Transverse colon (tissue), 4 donors: ENCODE data around the gene JCHAIN. TPM values are rescaled to one million over a fixed set of nuclear protein-coding genes. Genes with fewer than 3 reads are reported as not detected.
A peak's percentile ranks its signal among the peaks of the same experiment; 100 is the strongest.
"Not testable (repeated sequence)": the region's sequence is repeated elsewhere in the genome, so short reads cannot be mapped to it uniquely, and the experiment has no call there.

Source experiments
- DNase-seq: peaks from one replicate; pipeline ENCODE4 v3.0.0-alpha.2; 2019
- H3K27ac ChIP-seq, 4 donors: fragments of 200-600 bp; sonication (generic); 2 replicates each; pipeline ENCODE4 v1.5.1; 2016 to 2018; ENCODE audit warnings: inconsistent platforms in 4 of 4
- H3K27me3 ChIP-seq: fragments of 200-600 bp; sonication (generic); 2 replicates; pipeline ENCODE4 v1.5.1; 2017; ENCODE audit warnings: inconsistent platforms
- H3K36me3 ChIP-seq, 4 donors: fragments of 200-600 bp; sonication (generic); 2 replicates each; pipeline ENCODE4 v1.5.1; 2017 to 2019; ENCODE audit warnings: inconsistent platforms in 4 of 4
- H3K4me1 ChIP-seq, 4 donors: fragments of 200-600 bp; sonication (generic); 2 replicates each; pipeline ENCODE4 v1.5.1; 2017 to 2020; ENCODE audit warnings: inconsistent platforms in 4 of 4
- H3K4me3 ChIP-seq, 4 donors: fragments of 200-600 bp; sonication (generic); 1 replicate in 1 of 4; 2 replicates in 3 of 4; pipeline versions ENCODE4 v1.5.1 to v1.6.1; 2017 to 2019; ENCODE audit warnings: inconsistent platforms in 4 of 4
- H3K9me3 ChIP-seq, 2 donors: fragments of 200-600 bp; sonication (generic); 2 replicates each; pipeline ENCODE4 v1.5.1; 2017 to 2019; ENCODE audit warnings: inconsistent platforms in 2 of 2
- CTCF ChIP-seq, 5 experiments: fragments of 200-600 bp in 3 of 5; fragments of 450-650 bp in 2 of 5; sonication (generic) in 3 of 5; IDR thresholded peaks; 1 replicate in 2 of 5; 2 replicates in 3 of 5; pipeline ENCODE4 v1.5.1; 2016 to 2017; ENCODE audit warnings: antibody characterized with exemption in 5 of 5, inconsistent platforms in 3 of 5, mild to moderate bottlenecking in 2 of 5, moderate library complexity in 1 of 5
- EP300 ChIP-seq: sonication (generic); formaldehyde crosslinking; IDR thresholded peaks from one replicate; pipeline ENCODE4 v1.6.1; 2017; ENCODE audit warnings: antibody characterized with exemption, low read depth
- POLR2A ChIP-seq: fragments of 450-650 bp; IDR thresholded peaks from one replicate; pipeline ENCODE4 v1.6.1; 2016; ENCODE audit warnings: antibody characterized with exemption, mild to moderate bottlenecking, moderate library complexity
- POLR2AphosphoS5 ChIP-seq, 3 donors: sonication (generic); formaldehyde crosslinking; IDR thresholded peaks; one replicate each; pipeline ENCODE4 v1.6.1; 2016; ENCODE audit warnings: antibody characterized with exemption in 3 of 3
- WGBS, 2 donors: methylation state at CpG; one replicate each; pipeline ENCODE4 v1.1.5; 2018; ENCODE audit warnings: low coverage in 1 of 2; 5-methylcytosine and 5-hydroxymethylcytosine counted together
- in situ Hi-C, 4 donors: fragments of 200-750 bp; cut with MboI; loops; one replicate each; pipeline versions ENCODE4 v1.15.0 to v1.15.1; 2017; ENCODE audit warnings: low sequenced_read_pairs in 3 of 4, low pct_ligation_motif_present in 1 of 4, low pct_unique_long_range_greater_than_20kb in 1 of 4
- intact Hi-C: fragments of 100-400 bp; cut with DNase I; formaldehyde crosslinking; loops from one replicate; pipeline ENCODE4 v1.15.1; 2023; ENCODE audit warnings: low total_unique reads
- total RNA-seq, 4 donors: library from RNA; depleted of rRNA; stranded (reverse); fragments of >200 nt; gene quantifications; one replicate each; pipeline ENCODE4 v1.1.0, GENCODE V29; 2016

Gene JCHAIN
- total RNA-seq, 4 donors from 2014 or later = 38.2 to 1,497 (median 176) TPM

GRCh38 chr4:70691661-70692060 is 25.4 kb upstream of the JCHAIN start:
- Histone ChIP-seq H3K4me3 (no peak overlapping the region), H3K4me1 (peaks cover 17 to 39% (median 31%) of the 10 kb centered on the region in 4 donors), H3K9me3 (no peaks in the 10 kb centered on the region), H3K27ac (no peak overlapping the region), H3K27me3 (no peaks in the 10 kb centered on the region), H3K36me3 (no peaks in the 10 kb centered on the region)
- WGBS, 2 donors = 20 to 61% methylated on average over 1 of the region's 1 CpG
- intact Hi-C loops (no loop called here), in situ Hi-C loops (no loop called here)
- no peak for DNase-seq
- no peak for TF ChIP-seq CTCF (IDR thresholded peaks at IDR 0.05)
- no peak for TF ChIP-seq POLR2A
- no peak for TF ChIP-seq EP300
- no peak for TF ChIP-seq POLR2AphosphoS5 (IDR thresholded peaks at IDR 0.05)

- peak; percentile 11 for DNase-seq
- no peak for TF ChIP-seq EP300
- Histone ChIP-seq H3K9me3 (no peaks in the 10 kb centered on the region), H3K4me1 (peaks cover 17 to 35% (median 31%) of the 10 kb centered on the region in 4 donors), H3K27ac (peak overlapping the region; percentile 94 to 98 (median 95)), H3K4me3 (peak overlapping the region; percentile 76 to 94 (median 88)), H3K27me3 (no peaks in the 10 kb centered on the region), H3K36me3 (no peaks in the 10 kb centered on the region)
- intact Hi-C loops (loop anchor here (2.0 kb wide), 1 partner anchor 16 kb away; no protein-coding TSS in a partner anchor), in situ Hi-C loops (no loop called here)
- WGBS, 2 donors = 1 to 2% methylated on average over 9 to 19 of the region's 19 CpGs
Measured at GRCh38 chr4:70688795-70689231, 22.5 kb upstream of the JCHAIN start.

GRCh38 chr4:70687821-70688794 is 21.8 kb upstream of the JCHAIN start, which contains the start of gene UTP3:
Gene UTP3, plus strand, starts transcription at chr4:70688532. Its CDS starts 146 bp downstream, at chr4:70688678.
- no peaks in the 10 kb centered on the region for H3K36me3 ChIP-seq
- intact Hi-C loops (loop anchor here (2.0 kb wide), 1 partner anchor 17 kb away; no protein-coding TSS in a partner anchor), in situ Hi-C loops (no loop called here)
- H3K4me3 ChIP-seq = peak within 1 kb of the TSS; percentile 76 to 94 (median 88)
- H3K27ac ChIP-seq = peak within 1 kb of the TSS; percentile 94 to 98 (median 95)
- peaks cover 17 to 35% (median 31%) of the 10 kb centered on the region in 4 donors for H3K4me1 ChIP-seq
- no peaks in the 10 kb centered on the region for H3K9me3 ChIP-seq
- no peaks in the 10 kb centered on the region for H3K27me3 ChIP-seq
- DNase-seq = peak; percentile 96
- WGBS, 2 donors = 0% methylated on average over 4 to 70 of the region's 70 CpGs
- peak; percentile 85 to 97 (median 96) for TF ChIP-seq CTCF (IDR thresholded peaks at IDR 0.05)
- TF ChIP-seq EP300 = no peak
- TF ChIP-seq POLR2AphosphoS5 (IDR thresholded peaks at IDR 0.05) = peak; percentile 76 to 90 (median 87)
- TF ChIP-seq POLR2A = peak; percentile 72

- Histone ChIP-seq H3K36me3 (no peaks in the 10 kb centered on the region), H3K27ac (peak overlapping the region; percentile 94 to 98 (median 95)), H3K4me1 (peaks cover 17 to 35% (median 31%) of the 10 kb centered on the region in 4 donors), H3K9me3 (no peaks in the 10 kb centered on the region), H3K4me3 (peak overlapping the region; percentile 48 to 94 (median 79)), H3K27me3 (no peaks in the 10 kb centered on the region)
- TF ChIP-seq POLR2AphosphoS5 (IDR thresholded peaks at IDR 0.05) (no peak), POLR2A (no peak), CTCF (IDR thresholded peaks at IDR 0.05) (no peak), EP300 (no peak)
- 55 to 93% methylated on average over 3 to 13 of the region's 13 CpGs for WGBS, 2 donors
- DNase-seq = peak; percentile 28
- intact Hi-C loops = no loop called here
- in situ Hi-C loops = no loop called here
Measured at GRCh38 chr4:70687392-70687791, 21.1 kb upstream of the JCHAIN start.

GRCh38 chr4:70682142-70682541 is 15.8 kb upstream of the JCHAIN start:
- H3K36me3 ChIP-seq, H3K27me3 ChIP-seq, H3K4me3 ChIP-seq, DNase-seq, H3K9me3 ChIP-seq, in situ Hi-C loops, H3K4me1 ChIP-seq, intact Hi-C loops: not testable (repeated sequence)
- H3K27ac ChIP-seq = peak overlapping the region in 2 of 4 donors; percentile 7 to 13
- WGBS, 2 donors = 65 to 89% methylated on average over 3 of the region's 3 CpGs
